Activated CD8-positive, alpha-beta memory T cell treated with anti-CD3 and anti-CD28 coated beads, Interleukin-2, amount 10 ng/mL, durations not matched to agents 7 days and 5 days (primary cell): Measurements from ENCODE around the gene ZNF425. TPM values are rescaled to one million over a fixed set of nuclear protein-coding genes. Genes with fewer than 3 reads are reported as not detected.
"Not testable (repeated sequence)": the region's sequence is repeated elsewhere in the genome, so short reads cannot be mapped to it uniquely, and the experiment has no call there.

Experiments used
- ATAC-seq: fragments of 150-1000 bp; cut with Tn5 transposase; one replicate; pipeline ENCODE4 v1.10.0; 2021; ENCODE audit warnings: moderate library complexity
- CTCF ChIA-PET: fragments of 350-600 bp; sonication (Branson Sonifier 250); formaldehyde crosslinking; loops from one replicate; lab custom pipeline; 2021; ENCODE audit warnings: antibody characterized with exemption; lab: Charles Lee
- DNase-seq: peaks from one replicate; pipeline ENCODE4 v3.0.0-alpha.2; 2020
- H3K27ac Mint-ChIP-seq: one replicate; pipeline ENCODE4 v1.8.0; 2021; ENCODE audit warnings: mild to moderate bottlenecking, mixed read lengths
- H3K27me3 Mint-ChIP-seq: one replicate; pipeline ENCODE4 v1.8.0; 2021; ENCODE audit warnings: mixed read lengths
- H3K36me3 Mint-ChIP-seq: one replicate; pipeline ENCODE4 v1.8.0; 2021; ENCODE audit warnings: mild to moderate bottlenecking, mixed read lengths
- H3K4me1 Mint-ChIP-seq: one replicate; pipeline ENCODE4 v1.8.0; 2021; ENCODE audit warnings: mixed read lengths
- H3K4me3 Mint-ChIP-seq: one replicate; pipeline ENCODE4 v1.8.0; 2021; ENCODE audit warnings: mild to moderate bottlenecking, moderate library complexity, mixed read lengths
- H3K9me3 Mint-ChIP-seq: one replicate; pipeline ENCODE4 v1.8.0; 2022; ENCODE audit warnings: low read depth, mixed read lengths
- total RNA-seq, 2 experiments: library from RNA; stranded (reverse); gene quantifications; one replicate each; pipeline ENCODE4 v1.2.3, GENCODE V29; 2021

ZNF425 gene
- total RNA-seq, 2 experiments from 2014 or later = 0.53 to 0.91 TPM

DNA sequence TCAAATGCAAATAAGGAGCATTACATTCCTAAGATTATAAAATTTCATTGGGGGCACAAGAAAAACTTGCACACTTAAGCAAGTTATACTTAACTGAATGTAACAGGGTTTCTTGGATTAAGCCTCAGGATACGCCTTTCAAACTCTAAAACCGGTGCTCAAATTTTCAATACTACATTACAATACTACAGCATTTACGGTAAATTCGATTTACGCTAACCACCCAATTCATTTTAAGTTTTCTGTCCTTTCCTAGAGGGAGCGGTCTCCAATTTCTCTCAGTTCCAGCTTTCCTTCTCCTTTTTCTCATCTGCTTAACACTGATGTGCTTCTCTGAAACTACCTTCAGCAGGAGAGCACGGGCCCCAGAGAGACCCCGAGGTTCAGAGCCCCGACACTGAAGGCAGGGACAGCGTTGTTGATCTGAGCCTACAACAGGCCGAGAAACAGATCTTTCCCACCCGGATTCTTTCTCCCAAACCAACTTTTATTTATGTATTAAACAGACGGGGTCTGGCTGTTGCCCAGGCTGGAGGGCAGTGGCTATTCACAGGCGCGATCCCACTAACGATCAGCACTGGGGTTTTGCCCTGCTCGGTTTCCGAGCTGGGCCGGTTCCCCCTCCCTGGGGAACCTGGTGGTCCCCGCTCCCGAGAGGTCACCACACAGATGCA lies 798 bp downstream of the ZNF425 start:
- Mint-ChIP-seq H3K27me3 (no peaks in the 10 kb centered on the region), H3K36me3 (peaks cover 21% of the 10 kb centered on the region), H3K27ac (peak overlapping the region; percentile 94), H3K9me3 (no peaks in the 10 kb centered on the region), H3K4me1 (peaks cover 22% of the 10 kb centered on the region), H3K4me3 (peak overlapping the region; percentile 88)
- DNase-seq = no peak
- CTCF ChIA-PET = interaction anchor here (0.6 to 5.0 kb wide), 14 partner anchors 10 to 184 kb away, joined by 3 to 61 read pairs (median 5); partner anchors contain the start of genes ZNF282, ZNF398 and ZNF783
- ATAC-seq = no peak

DNA sequence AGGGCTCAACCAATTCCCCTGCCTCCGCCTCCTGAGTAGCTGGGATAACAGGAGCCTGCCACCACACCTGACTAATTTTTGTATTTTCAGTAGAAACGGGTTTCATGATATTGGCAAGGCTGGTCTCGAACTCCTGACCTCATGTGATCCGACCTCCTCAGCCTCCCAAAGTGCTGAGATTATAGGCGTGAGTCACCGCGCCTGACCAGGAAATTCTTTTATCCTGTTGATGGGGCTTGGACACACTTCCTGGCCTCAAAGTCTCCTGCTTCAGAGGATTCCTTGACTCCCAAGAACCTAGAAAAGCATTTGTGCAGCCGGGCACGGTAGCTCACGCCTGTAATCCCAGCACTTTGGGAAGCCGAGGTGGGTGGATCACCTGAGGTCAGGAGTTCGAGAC lies 16.2 kb downstream of the ZNF425 start:
- no peaks in the 10 kb centered on the region for H3K9me3 Mint-ChIP-seq
- no peaks in the 10 kb centered on the region for H3K27me3 Mint-ChIP-seq
- DNase-seq (no peak), ATAC-seq (no peak)
- H3K27ac Mint-ChIP-seq = no peak overlapping the region
- H3K36me3 Mint-ChIP-seq = no peaks in the 10 kb centered on the region
- no peaks in the 10 kb centered on the region for H3K4me1 Mint-ChIP-seq
- no peak overlapping the region for H3K4me3 Mint-ChIP-seq
- CTCF ChIA-PET = interaction anchor here (1.0 kb wide), 1 partner anchor 13 kb away, joined by 3 read pairs; no protein-coding TSS in a partner anchor

DNA sequence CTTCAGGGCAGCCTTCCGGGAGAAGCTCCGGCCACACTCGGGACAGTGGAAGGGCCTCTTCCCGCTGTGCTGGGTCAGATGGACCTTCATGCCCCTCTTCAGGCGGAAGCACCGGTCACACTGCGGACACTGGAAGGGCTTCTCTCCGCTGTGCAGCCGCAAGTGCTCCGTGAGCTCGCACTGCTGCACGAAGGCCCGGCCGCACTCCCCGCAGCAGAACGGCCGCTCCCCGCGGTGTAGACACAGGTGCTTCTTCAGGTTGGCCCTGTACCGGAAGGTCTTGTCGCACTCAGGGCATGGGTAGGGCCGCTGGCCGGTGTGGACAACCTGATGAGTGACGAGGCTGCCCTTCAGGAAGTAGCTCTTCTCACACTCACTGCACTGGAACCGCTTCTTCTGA lies 21.4 kb downstream of the ZNF425 start:
- Mint-ChIP-seq H3K9me3 (no peaks in the 10 kb centered on the region), H3K4me3 (no peak overlapping the region), H3K27ac (no peak overlapping the region), H3K4me1 (no peaks in the 10 kb centered on the region), H3K36me3 (no peaks in the 10 kb centered on the region), H3K27me3 (no peaks in the 10 kb centered on the region)
- no peak for ATAC-seq
- CTCF ChIA-PET = interaction anchor here (0.7 kb wide), 1 partner anchor 39 kb away, joined by 3 read pairs; no protein-coding TSS in a partner anchor
- DNase-seq = no peak

DNA sequence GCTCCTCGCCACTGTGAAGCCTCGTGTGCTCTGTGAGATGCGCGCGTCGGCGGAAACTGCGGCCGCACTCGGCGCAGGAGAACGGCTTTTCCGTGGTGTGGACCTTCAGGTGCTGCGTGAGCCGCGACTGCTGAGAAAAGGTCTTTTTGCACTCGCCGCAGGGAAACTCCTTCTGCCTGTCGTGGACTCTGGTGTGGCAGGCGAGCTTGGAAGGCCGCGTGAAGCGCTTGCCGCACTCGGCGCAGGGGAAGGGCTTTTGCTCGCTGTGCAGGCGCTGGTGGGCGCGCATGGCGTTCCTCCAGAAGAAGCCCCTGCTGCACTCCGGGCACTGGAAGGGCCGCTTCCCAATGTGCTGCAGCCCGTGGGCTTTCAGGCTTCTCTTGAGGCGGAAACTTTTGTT lies 21.9 kb downstream of the ZNF425 start:
- CTCF ChIA-PET = interaction anchor here (0.7 kb wide), 1 partner anchor 38 kb away, joined by 3 read pairs; no protein-coding TSS in a partner anchor
- no peak overlapping the region for H3K4me3 Mint-ChIP-seq
- no peak for DNase-seq
- no peaks in the 10 kb centered on the region for H3K36me3 Mint-ChIP-seq
- H3K27me3 Mint-ChIP-seq = no peaks in the 10 kb centered on the region
- no peak for ATAC-seq
- H3K4me1 Mint-ChIP-seq = no peaks in the 10 kb centered on the region
- no peak overlapping the region for H3K27ac Mint-ChIP-seq
- no peaks in the 10 kb centered on the region for H3K9me3 Mint-ChIP-seq

DNA sequence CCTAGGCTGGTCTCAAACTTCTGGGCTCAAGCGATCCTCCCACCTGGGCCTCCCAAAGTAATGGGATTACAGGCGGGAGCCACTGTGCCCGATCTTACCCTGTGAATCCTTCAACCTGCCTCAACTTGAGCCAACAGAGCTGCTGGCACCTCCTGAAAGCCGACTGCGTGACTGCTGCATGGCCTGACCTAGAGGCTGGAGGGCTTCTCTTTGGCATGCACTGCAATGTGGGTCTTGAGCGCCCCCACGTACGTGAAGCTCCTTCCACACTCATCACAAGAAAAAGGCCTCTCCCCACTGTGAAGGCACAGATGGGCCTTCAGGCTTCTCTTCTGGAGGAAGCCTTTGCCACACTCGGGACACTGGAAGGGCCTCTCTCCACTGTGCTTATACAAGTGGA lies 22.7 kb downstream of the ZNF425 start:
- Mint-ChIP-seq H3K27ac (no peak overlapping the region), H3K4me3 (no peak overlapping the region), H3K36me3 (no peaks in the 10 kb centered on the region), H3K9me3 (no peaks in the 10 kb centered on the region), H3K27me3 (no peaks in the 10 kb centered on the region), H3K4me1 (no peaks in the 10 kb centered on the region)
- ATAC-seq (no peak), DNase-seq (no peak)
- CTCF ChIA-PET = no interaction called here

DNA sequence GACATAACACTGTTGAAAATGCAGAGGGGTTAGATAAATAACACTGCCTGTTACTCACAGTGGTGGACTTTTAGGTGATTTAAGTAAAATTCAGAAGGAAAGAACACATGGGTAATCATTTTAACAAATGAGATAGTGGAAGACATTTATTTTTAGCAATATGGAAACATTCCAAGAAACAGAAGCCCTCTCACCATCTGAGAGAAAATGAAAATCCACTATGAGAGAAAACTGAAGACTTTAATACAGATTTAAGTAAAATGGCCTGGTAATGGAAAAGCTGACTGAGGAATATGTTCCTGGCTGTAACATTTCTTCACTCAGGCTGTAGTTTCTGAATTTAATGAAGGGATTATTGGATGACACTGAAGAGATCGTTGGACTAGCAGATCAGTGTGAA lies 23.5 kb downstream of the ZNF425 start:
- Mint-ChIP-seq H3K36me3 (no peaks in the 10 kb centered on the region), H3K4me3 (no peak overlapping the region), H3K27ac (no peak overlapping the region)

DNA sequence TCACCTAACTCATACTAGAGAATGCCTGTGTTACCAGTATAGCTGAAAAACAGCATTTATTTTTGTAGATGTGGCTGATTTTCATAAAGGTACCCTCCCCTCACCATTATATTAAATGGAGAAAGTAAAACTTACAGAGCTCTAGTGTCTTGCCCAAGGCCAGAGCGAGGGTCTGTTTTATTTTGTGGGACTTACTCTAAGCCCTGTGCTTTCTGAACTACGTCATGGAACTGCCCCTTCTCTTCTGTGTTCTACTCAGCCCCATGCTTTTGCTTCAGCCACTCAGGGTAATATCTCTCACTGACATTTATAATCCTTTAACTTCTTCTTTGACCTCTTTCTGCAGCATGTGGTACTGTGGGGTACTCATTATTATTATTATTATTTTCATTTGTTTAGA lies 25.3 kb downstream of the ZNF425 start:
- no peak for DNase-seq
- CTCF ChIA-PET = interaction anchor here (0.6 kb wide), 1 partner anchor 1010 kb away, joined by 4 read pairs; no protein-coding TSS in a partner anchor
- H3K4me1 Mint-ChIP-seq = no peaks in the 10 kb centered on the region
- no peaks in the 10 kb centered on the region for H3K9me3 Mint-ChIP-seq
- ATAC-seq = no peak
- no peaks in the 10 kb centered on the region for H3K36me3 Mint-ChIP-seq
- H3K27me3 Mint-ChIP-seq = no peaks in the 10 kb centered on the region
- H3K27ac Mint-ChIP-seq = no peak overlapping the region
- no peak overlapping the region for H3K4me3 Mint-ChIP-seq

More for the DNA sequence above, 23.5 kb downstream of the ZNF425 start:
- CTCF ChIA-PET = no interaction called here
- Mint-ChIP-seq H3K4me1 (no peaks in the 10 kb centered on the region), H3K9me3 (no peaks in the 10 kb centered on the region), H3K27me3 (no peaks in the 10 kb centered on the region)
- DNase-seq (no peak), ATAC-seq (no peak)

DNA sequence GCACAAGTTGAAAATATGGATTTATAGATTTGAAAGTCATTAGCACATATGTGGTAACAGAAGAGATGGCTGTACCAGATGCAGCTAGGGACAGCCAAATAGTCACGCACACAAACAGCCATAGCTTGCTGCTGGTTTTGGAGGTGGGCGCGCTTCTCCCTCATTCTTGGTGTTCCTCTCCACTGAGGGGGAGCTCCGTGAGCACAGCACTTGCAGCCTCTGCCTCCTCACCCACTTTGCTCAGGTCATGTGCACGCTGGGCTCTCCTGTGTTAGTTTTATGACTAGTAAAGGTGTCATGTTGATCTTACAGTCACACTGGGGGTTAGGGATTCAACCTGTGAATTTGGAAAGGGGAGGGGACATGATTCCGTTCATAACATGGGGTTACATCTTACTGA lies 27.1 kb downstream of the ZNF425 start:
- ATAC-seq (no peak), DNase-seq (no peak)
- CTCF ChIA-PET = interaction anchor here (1.4 to 2.3 kb wide), 2 partner anchors 27 to 94 kb away, joined by 4 to 9 read pairs; no protein-coding TSS in a partner anchor
- Mint-ChIP-seq H3K27ac (no peak overlapping the region), H3K4me3 (no peak overlapping the region), H3K9me3 (no peaks in the 10 kb centered on the region), H3K27me3 (no peaks in the 10 kb centered on the region), H3K36me3 (no peaks in the 10 kb centered on the region), H3K4me1 (no peaks in the 10 kb centered on the region)

DNA sequence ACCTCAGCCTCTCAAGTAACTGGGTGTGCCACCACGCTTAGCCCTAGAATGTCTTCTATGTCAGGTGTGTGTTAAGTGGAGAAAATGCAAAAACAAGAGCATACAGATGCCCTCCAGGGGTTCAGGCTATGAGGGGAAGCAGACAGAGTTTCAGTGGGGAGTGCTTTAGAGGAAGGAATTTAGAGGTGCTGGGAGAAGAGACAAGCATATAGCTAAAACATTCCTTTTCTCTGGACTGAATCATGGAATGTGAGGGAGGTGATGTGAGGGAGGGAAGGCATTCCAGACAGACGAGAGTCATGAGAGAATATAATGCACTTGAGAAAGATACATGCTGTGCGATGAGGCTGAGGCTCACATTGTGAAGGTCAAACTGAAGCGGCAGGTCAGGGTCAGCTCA lies 29.0 kb downstream of the ZNF425 start:
- CTCF ChIA-PET = interaction anchor here (0.8 to 1.7 kb wide), 4 partner anchors 13 to 92 kb away, joined by 3 to 6 read pairs (median 4); no protein-coding TSS in a partner anchor
- no peak for ATAC-seq
- no peak for DNase-seq
- Mint-ChIP-seq H3K9me3 (no peaks in the 10 kb centered on the region), H3K4me1 (no peaks in the 10 kb centered on the region), H3K27me3 (no peaks in the 10 kb centered on the region), H3K4me3 (no peak overlapping the region), H3K36me3 (no peaks in the 10 kb centered on the region), H3K27ac (no peak overlapping the region)

DNA sequence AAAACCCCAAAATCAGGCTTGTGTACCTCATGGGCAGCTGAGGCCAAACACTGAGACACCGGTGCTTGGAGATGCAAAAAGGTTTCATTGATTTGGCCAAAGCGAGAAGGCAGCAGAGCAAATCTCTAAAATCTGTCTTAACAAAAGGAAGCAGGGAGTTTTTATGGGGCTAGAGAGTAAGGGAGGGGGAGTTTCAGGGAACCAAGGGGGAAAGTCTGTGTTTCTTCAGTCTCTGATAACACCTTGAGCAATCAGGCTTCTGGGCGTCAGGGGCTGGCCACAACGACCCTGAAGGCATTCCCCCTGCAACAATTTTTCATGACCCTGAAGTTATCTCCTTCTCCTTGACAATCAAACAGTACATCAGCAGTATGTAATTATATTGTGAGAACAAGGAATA lies 32.9 kb downstream of the ZNF425 start:
- H3K9me3 Mint-ChIP-seq = no peaks in the 10 kb centered on the region
- H3K27me3 Mint-ChIP-seq = no peaks in the 10 kb centered on the region
- no peak overlapping the region for H3K27ac Mint-ChIP-seq
- no peak for DNase-seq
- CTCF ChIA-PET = interaction anchor here (0.8 to 2.4 kb wide), 4 partner anchors 28 to 675 kb away, joined by 3 to 14 read pairs (median 8); partner anchors contain the start of gene ZNF425
- no peak for ATAC-seq
- peaks cover 11% of the 10 kb centered on the region for H3K4me1 Mint-ChIP-seq
- H3K4me3 Mint-ChIP-seq = no peak overlapping the region
- no peaks in the 10 kb centered on the region for H3K36me3 Mint-ChIP-seq

DNA sequence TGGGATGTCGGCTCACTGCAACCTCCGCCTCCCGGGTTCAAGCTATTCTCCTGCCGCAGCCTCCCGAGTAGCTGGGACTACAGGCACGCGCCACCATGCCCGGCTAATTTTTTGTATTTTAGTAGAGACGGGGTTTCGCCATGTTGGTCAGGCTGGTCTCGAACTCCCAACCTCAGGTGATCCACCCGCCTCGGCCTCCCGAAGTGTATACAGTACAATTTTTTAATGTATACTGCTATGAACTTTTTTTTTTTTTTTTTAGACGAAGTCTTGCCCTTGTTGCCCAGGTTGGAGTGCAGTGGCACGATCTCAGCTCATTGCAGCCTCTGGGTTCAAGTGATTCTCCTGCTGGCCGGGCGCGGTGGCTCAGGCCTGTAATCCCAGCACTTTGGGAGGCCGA lies 33.9 kb downstream of the ZNF425 start:
- ATAC-seq = not testable (repeated sequence)
- peak overlapping the region; percentile 19 for H3K27ac Mint-ChIP-seq

DNA sequence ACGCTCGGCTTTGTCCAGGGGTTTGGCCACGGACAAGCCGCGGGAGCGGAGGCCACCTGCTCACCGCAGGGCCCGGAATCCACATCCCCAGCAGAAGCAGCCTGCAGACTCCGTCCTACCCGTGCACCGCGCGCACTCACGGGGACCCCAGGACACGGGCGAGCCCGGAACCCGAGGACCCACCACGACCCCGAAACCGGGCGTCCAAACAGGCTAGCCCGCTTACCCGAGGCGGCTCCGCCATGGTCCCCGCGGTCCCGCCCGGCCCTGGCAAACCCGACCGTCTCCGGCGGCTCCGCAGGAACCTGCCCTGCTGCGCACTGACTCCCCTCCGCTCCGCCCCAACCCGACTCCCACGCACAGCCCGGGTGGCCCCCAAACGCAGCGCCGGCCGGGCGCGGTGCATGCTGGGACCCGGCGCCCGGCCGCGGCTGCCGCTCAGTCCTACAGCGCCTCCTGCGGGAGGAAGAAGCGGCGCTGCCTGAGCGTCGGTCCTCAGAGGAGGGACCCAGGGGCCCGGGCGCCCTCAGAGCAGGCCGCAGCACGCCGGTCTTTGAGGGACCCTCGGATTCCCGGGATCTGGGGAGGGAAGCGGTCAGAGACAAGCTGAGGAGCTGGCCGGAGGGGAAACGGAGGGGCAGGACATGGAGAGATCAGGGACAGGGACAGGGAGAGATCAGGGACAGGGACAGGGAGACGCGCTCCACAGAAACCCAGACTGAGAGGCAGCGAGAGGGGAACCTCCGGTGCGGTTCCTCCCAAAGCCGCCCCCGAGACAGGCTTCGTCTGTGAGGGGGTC lies 35.5 kb downstream of the ZNF425 start, which contains the start of gene ZNF786:
Gene ZNF786, minus strand, starts transcription at position 322 of the 799 bp plus-strand sequence. Its CDS starts 78 bp downstream, at position 244.
- DNase-seq = peak; percentile 93
- Mint-ChIP-seq H3K36me3 (peaks cover 12% of the 10 kb centered on the region), H3K4me3 (peak within 1 kb of the TSS; percentile 88), H3K9me3 (no peaks in the 10 kb centered on the region), H3K27ac (peak within 1 kb of the TSS; percentile 99), H3K27me3 (no peaks in the 10 kb centered on the region), H3K4me1 (peaks cover 11% of the 10 kb centered on the region)
- ATAC-seq = peak; percentile 89
- CTCF ChIA-PET = interaction anchor here (0.6 to 1.0 kb wide), 3 partner anchors 25 to 103 kb away, joined by 3 read pairs; no protein-coding TSS in a partner anchor

More for the DNA sequence above, 33.9 kb downstream of the ZNF425 start:
- DNase-seq, H3K9me3 Mint-ChIP-seq, H3K4me3 Mint-ChIP-seq, H3K27me3 Mint-ChIP-seq, H3K36me3 Mint-ChIP-seq: not testable (repeated sequence)
- H3K4me1 Mint-ChIP-seq = peaks cover 11% of the 10 kb centered on the region
- CTCF ChIA-PET = interaction anchor here (0.7 to 2.4 kb wide), 4 partner anchors 27 to 192 kb away, joined by 3 to 14 read pairs (median 8); partner anchors contain the start of gene ZNF425

DNA sequence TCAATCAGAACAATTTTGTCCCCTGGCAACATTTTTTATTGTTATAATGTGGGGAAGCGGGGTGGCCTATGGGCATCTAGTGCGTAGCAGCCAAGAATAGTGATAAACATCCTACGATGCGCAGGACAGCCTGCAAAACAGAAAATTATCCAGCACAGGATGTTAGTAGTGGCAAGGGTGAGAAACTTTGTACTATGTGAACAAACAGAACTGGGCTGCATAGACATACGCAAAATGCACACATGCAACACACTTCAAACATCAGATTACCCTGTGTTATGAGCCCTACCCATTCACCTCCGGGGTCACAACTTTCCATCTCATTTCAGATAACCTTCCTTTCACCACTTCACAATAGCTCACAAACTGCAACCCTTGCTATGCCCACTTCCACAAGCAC lies 38.7 kb downstream of the ZNF425 start:
- no peak overlapping the region for H3K4me3 Mint-ChIP-seq
- ATAC-seq (no peak), DNase-seq (no peak)
- H3K9me3 Mint-ChIP-seq = no peaks in the 10 kb centered on the region
- no peak overlapping the region for H3K27ac Mint-ChIP-seq
- CTCF ChIA-PET = interaction anchor here (1.2 to 2.3 kb wide), 3 partner anchors 22 to 82 kb away, joined by 4 to 9 read pairs (median 4); no protein-coding TSS in a partner anchor
- peaks cover 11% of the 10 kb centered on the region for H3K4me1 Mint-ChIP-seq
- H3K36me3 Mint-ChIP-seq = peaks cover 27% of the 10 kb centered on the region
- no peaks in the 10 kb centered on the region for H3K27me3 Mint-ChIP-seq
